NCI-H2107 treated with DMSO at 0.1 percent for 48 hours (cell line): ENCODE data around the gene MARVELD3.
"Not testable (repeated sequence)": the region's sequence is repeated elsewhere in the genome, so short reads cannot be mapped to it uniquely, and the experiment has no call there.

Experiments
- DNase-seq: peaks from one replicate; lab custom pipeline; 2025; ENCODE audit not compliant: unreplicated experiment; lab: John Stamatoyannopoulos, UW

MARVELD3 gene, protein sequence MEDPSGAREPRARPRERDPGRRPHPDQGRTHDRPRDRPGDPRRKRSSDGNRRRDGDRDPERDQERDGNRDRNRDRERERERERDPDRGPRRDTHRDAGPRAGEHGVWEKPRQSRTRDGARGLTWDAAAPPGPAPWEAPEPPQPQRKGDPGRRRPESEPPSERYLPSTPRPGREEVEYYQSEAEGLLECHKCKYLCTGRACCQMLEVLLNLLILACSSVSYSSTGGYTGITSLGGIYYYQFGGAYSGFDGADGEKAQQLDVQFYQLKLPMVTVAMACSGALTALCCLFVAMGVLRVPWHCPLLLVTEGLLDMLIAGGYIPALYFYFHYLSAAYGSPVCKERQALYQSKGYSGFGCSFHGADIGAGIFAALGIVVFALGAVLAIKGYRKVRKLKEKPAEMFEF

DNA sequence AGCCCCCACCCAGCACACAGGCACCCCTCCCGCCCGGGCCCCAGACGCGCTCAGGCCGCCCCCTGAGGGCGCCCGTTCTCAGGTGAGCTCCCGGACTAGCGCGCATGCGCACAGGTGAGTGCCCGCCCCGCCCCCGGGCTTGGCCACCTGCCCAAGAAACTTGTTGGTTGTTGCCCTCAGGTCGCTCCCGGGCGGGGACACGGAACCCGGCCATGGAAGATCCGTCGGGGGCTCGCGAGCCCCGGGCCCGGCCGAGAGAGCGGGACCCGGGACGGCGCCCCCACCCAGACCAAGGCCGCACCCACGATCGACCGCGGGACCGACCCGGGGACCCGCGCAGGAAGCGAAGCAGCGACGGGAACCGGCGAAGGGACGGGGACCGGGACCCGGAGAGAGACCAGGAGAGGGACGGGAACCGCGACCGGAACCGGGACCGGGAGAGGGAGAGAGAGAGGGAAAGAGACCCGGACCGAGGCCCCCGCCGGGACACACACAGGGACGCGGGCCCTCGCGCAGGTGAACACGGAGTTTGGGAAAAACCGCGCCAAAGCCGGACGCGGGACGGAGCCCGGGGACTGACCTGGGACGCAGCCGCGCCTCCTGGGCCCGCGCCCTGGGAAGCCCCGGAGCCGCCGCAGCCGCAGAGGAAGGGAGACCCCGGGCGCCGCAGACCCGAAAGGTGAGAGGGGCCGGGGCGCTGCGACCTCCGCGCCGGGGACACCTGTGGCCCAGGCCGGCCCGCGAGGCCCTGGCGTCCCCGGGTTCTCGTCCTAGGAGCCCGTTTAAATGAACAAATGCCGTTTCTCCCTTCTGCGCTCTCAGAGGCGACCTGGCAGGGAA lies at the start of gene MARVELD3:
MARVELD3 (plus strand) TSS at position 167 of the 840 bp plus-strand sequence; CDS start at position 213, 46 bp downstream.
- peak; percentile 62 for DNase-seq

DNA sequence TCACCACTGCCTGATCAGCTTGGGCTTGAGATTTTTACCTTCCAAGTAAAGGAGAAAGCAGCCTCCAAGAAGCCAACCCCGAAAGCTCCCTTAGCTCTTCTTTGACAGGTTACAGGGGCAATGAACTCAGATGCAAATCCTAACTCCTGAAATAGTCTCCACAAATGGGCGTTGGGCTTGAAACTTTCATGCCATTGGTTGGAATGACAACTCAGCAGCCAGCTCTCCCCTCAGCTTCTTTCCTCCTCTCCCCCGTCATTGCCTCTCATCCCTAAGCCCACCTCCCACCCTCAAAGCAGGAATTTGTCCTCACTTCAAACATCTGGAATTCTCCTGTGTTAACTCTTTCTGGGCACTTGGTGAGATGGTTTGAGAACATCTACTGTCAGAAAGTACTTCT lies 49.0 kb upstream of the MARVELD3 start, which contains the start of gene TAT:
TAT (minus strand) TSS at position 122 of the 400 bp plus-strand sequence. CDS start 677 bp downstream, outside the sequence.
- DNase-seq = no peak

DNA sequence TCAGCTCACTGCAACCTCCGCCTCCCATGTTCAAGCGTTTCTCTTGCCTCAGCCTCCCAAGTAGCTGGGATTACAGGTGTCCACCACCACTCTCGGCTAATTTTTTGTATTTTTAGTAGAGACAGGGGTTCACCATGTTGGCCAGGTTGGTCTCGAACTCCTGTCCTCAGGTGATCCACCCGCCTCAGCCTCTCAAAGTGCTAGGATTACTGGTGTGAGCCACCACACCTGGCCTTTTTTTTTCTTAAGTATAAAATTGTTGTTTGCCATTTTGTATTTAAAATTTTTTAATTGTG lies 43.5 kb upstream of the MARVELD3 start:
- not testable (repeated sequence) for DNase-seq

DNA sequence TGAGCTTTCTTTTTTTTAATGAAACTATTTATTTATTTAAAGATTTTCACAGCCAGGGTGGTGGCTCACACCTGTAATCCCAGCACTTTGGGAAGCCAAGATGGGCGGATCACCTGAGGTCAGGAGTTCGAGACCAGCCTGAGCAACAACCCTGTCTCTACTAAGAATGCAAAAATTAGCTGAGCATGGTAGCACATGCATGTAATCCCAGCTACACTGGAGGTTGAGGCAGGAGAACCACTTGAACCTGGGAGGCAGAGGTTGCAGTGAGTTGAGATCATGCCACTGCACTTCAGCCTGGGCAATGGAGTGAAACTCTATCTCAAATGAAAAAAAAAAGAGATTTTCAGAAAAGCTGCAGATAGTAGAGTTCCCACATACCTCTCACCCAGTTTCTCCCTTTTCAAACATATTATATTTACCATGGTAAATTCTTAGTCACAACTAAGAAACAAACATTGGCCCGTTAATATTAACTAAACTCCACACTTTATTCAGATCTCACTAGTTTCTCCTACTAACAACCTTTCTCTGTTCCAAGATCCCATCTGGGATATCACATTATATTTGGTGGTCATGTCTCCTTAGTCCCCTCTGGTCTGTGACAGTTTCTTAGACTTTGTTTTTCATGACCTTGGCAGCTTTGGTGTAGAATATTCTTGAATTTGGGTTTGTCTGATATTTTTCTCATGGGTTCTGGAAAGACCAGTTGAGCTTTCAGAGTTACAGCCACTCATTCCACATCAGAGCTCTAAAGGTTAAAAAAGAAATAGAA lies 41.3 kb upstream of the MARVELD3 start:
- DNase-seq = no peak

DNA sequence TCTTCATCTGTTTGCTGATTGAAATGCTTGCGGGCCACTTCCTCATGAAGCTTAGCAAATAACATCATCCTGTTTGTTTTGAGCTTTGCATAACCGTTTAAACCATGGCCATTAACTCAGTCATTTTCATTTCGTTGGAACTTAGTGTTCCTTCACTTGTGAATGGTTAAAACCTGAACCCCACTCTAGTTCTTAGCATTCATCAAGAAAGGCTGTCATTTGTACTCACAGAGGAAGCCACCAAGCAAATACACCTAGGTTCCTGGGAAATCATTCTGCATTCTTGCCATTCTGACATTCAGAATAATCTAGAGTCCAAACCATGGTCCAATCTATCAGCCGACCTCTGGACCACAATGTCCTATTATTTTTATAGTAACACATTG lies 40.7 kb upstream of the MARVELD3 start:
- no peak for DNase-seq

DNA sequence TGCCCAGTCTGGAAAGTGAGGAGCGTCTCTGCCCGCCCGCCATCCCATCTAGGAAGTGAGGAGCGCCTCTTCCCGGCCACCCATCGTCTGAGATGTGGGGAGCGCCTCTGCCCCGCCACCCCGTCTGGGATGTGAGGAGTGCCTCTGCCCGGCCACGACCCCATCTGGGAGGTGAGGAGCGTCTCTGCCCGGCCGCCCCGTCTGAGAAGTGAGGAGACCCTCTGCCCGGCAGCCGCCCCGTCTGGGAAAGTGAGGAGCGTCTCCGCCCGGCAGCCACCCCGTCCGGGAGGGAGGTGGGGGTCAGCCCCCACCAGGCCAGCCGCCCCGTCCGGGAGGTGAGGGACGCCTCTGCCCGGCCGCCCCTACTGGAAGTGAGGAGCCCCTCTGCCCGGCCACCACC lies 36.6 kb upstream of the MARVELD3 start:
- not testable (repeated sequence) for DNase-seq

DNA sequence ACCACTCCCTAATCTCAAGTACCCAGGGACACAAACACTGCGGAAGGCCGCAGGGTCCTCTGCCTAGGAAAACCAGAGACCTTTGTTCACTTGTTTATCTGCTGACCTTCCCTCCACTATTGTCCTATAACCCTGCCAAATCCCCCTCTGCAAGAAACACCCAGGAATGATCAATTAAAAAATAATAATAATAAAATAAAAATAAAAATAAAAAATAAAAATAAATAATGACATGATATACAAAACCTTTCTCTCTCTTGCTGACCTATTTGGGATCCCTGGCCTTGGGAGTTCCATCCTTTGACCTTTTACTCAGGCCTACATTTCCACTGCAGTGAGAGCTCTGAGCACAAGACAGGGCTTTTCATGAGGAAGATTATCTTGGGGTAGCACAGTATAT lies 35.9 kb upstream of the MARVELD3 start:
- not testable (repeated sequence) for DNase-seq

DNA sequence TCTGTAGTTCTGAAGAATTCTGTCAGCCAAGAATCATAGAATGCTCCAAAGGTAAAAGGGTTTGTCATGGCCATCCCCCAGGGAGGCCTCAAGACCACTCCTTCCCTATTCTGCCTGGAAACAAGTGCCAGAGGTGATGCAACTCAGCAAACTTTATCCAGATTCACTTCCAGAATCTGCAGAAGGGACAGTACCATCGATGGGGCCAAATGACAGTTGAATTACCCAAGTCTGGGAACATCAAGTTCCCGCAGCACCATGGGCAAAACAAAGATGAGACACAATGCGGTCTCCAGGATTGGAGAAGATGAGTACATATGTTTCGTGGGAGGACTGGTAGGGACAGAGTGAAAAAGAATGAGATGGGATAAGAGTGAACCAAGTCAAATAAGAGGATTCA lies 35.4 kb upstream of the MARVELD3 start:
- no peak for DNase-seq

DNA sequence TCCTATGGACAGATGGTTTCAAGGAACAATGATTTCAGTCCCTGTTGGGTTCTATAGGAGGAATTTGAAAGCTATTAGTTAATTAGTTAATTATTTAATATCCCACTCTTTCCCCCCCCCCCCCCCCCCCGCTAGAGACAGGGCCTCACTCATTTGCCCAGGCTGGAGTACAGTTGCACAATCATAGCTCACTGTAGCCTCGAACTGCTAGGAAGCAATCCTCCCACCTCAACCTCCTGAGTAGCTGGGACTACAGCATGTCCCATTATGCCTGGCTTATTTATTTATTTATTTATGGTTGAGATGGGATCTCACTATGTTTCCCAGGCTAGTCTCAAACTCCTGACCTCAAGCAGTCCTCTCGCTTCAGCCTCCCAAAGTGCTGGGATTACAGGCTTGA lies 34.1 kb upstream of the MARVELD3 start:
- no peak for DNase-seq

DNA sequence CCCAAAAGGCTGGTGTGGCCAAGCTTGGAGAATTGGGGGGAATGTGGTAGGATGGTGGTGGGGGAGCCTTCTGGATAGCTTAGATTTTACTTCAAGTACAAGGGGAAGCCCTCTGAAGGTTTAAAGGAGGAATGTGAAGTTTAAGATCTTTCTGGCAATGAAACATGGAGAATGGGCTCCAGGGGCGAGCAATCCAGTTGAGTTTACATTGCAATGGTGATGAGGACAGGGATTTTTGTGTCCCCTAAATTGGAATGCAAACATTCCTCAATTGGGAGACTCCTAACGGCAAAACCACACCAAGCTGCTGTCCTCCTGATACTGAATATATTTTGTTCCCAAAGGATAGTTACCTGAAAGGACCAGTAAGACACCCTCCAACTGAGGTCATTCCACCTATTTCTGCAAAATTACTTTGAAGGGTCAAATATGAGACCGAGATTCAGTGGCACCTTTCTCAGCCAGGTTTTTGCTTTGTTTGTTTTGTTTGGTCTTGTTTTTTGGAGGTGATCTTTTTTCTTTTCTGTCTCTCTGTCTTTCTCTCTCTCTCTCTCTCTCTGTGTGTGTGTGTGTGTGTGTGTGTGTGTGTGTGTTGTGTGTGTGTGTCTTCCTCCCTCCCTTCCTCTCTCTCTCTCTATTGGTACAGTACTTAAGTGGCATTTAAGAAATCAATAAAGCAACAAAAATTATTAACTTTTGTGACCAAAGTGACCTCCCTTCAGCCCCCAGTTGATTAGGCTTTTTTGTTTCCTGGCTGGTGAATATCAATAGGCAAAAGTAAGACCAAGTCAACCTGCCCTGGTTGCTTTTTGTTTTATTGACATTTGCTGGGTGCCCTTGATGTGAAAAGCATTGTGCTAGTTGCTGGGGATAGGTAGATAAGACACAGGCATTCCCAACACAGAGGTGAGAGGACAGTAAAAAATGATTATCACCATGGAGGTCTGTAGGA lies 32.7 kb upstream of the MARVELD3 start:
- no peak for DNase-seq

DNA sequence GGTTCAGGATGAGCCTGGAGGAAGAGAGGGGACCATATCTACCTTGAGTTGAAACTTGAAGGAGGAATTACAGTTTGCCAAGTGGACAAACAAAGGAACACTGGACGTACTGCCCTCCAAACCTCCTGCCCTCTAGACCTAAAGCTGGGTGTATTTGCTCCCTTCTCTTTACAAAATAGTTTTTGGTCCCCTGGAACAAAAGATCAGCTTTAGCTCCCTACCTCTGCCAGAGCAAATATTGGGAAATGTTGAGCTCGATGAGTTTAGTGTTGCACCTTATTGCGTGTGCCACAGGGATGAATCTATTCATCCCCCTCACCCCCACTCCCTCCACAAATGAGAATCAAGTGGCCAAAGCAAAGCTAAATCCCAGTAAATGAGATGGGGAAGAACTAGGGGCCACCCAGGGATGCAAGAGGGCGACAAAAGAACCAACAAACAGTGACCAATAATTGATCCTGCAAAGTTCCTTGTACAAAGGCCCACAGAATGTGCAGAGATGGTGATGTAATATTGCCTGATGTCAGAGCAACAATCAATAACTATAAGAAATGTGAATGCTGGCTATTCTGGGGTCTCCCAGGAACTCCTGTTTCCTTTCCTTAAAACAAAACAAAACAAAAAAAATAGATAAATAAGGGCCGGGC lies 31.9 kb upstream of the MARVELD3 start:
- no peak for DNase-seq

DNA sequence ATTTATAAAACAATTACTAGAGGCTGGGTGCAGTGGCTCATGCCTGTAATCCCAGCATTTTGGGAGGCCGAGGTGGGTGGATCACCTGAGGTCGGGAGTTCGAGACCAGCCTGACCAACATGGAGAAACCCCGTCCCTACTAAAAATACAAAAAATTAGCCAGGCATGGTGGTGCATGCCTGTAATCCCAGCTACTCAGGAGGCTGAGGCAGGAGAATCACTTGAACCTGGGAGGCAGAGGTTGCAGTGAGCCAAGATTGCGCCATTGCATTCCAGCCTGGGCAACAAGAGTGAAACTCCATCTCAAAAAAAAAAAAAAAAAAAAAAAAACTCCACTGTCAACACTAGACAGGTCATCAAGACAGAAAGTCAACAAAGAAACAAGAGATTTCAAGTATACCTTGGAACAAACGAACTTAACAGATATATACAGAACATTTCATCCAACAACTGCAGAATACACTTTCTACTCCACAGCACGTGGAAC lies 30.6 kb upstream of the MARVELD3 start:
- DNase-seq = not testable (repeated sequence)

DNA sequence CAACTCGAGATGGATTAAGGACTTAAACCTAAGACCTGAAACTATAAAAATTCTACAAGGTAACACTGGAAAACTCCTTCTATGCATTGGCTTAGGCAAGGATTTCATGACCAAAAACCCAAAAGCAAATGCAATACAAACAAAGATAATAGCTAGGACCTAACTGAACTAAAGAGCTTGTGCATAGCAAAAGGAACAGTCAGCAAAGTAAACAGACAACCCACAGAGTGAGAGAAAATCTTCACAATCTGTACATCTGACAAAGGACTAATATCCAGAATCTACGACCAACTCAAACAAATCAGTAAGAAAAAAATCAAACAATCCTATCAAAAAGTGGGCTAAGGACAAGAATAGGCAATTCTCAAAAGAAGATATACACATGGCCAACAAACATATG lies 27.6 kb upstream of the MARVELD3 start:
- DNase-seq = not testable (repeated sequence)

DNA sequence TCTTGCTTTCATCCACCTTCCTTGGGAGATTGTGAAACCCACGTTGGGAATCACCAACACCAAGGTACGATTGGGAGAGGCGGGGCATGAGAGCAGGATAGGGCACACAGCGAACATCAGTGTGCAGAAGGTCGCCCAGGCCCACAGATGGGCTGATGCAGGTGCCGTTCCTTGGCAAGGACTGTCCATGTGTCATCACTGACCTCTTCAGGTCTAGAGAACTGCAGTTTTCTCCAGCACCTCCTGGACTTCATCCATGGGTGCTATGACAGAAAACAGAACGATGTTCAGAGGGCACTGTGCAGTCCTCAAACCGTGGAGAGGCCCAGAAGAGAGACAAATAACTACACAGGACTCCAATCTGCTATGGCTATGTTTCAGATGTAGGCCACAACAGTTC lies 25.2 kb upstream of the MARVELD3 start:
- DNase-seq = no peak

DNA sequence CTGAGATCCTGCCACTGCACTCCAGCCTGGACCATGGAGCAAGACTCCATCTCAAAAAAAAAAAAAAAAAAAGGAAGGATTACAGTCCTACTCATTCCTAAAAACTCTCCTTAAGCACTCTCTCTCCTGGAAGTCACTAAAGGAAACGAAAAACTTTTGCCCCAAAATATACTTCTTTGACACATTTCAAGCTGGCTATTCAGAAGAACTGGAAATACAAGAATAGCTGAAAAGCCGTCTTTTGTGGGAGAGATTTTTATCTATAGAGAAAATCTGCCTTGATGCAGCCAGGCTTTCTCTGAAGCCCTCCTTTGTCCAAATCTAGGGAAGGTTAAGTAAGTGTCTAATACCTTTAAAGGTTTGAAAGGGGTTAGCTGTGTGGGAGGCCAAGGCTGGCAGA lies 16.9 kb upstream of the MARVELD3 start:
- no peak for DNase-seq

DNA sequence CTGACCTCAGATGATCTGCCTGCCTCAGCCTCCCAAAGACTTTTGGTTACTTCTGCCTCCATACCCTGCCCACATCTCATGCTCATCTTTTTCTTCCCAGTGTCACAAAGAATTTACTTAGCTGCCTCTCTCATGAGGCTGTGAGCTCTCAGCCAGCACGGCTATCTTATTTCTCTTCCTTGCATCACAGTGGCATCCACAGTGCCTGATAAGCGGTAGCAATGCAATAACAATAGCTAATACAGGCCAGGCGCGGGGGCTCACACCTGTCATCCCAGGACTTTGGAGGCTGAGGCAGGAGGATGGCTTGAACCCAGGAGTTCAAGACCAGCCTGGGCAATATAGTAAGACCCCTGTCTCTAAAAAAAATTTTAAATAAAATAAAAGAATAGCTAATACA lies 15.5 kb upstream of the MARVELD3 start:
- no peak for DNase-seq

DNA sequence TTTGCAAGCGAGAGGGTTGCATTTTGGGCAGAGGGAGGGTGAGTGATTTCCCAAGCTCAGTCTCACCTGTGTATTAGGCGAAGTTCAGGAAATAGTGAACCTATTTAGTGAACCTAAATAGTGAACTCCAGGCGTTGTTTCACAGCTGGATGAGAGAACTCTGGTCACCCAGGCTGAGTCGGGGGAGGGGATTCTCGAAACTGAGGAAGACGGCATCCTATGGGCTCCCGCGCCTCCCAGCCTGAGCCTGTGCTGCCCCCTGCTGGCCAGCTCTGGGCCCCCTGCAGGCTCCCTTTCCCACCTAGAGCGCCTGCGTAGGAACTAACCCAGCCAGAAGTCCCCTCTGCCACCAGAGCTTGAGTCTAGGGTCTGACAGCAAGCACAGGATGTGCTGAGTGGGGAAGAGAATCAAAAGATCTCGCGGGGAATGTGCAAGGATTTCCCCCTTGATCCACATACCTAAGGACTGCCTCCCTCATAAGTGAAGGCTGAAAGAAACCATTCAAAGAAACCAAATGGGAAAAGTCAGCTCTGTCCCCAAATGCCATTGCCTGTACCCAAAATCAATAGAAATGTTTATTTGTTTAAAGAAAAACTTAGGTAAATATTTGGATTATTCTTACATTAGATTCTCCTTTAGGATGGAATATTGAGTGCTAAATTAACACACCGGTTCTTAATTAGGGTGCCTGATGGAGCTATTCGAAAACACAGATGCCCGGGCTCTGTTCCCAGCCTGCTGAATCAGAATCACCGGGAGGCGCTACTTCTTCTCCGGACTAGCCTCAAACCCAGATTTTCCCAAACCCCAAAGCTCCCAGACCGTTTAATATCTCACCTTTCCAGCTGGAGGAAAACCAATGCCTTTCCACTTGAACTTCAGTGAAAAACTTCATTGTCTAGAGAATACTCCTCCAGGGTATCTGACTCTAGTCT lies 14.8 kb upstream of the MARVELD3 start:
- no peak for DNase-seq

DNA sequence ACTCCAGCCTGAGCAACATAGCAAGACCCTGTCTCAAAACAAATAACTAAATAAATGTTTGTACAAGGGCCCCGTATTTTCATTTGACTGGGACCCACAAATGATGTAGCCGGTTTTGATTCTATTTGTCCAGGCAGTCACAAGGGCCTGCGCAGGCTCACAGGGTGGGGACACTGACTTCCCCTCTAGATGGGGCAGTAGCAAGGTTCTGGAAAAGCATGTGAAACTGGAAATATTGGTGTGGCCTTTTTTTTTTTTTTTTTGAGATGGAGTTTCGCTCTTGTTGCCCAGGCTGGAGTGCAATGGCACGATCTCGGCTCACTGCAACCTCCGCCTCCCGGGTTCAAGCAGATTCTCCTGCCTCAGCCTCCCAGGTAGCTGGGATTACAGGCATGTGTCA lies 11.0 kb upstream of the MARVELD3 start:
- not testable (repeated sequence) for DNase-seq

DNA sequence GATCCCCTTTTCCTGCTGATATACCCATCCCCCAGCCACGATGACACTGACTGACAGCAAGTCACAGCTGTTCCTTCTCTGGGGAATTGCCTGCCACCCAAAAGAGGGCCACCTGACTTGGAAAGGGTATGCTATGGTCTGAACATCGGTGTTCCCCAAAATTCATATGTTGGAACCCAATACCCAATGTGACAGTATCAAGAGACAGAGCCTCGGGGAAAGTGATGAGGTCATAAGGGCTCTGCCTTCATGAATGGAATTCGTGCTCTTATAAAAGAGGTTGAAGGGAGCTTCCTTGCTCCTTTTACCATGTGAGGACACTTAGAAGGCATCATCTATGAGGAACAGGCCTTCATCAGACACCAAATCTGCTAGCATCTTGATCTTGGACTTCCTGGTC lies 7.6 kb upstream of the MARVELD3 start:
- no peak for DNase-seq
